H9 (cell line): ENCODE data around the gene AREG. TPM values are rescaled to one million over a fixed set of nuclear protein-coding genes. Genes with fewer than 3 reads are reported as not detected.
A peak's percentile ranks its signal among the peaks of the same experiment; 100 is the strongest.

ENCODE experiments used
- DNase-seq: peaks from one replicate; pipeline ENCODE4 v3.0.0-alpha.2; 2017
- H2AFZ ChIP-seq: one replicate; pipeline ENCODE4 v1.6.1; 2013; ENCODE audit warnings: mild to moderate bottlenecking, low read length, control low read depth, moderate library complexity
- H2AK5ac ChIP-seq: 2 replicates; pipeline ENCODE4 v1.6.1; 2013; ENCODE audit warnings: low read length, control low read depth, mixed read lengths; ENCODE audit not compliant: insufficient read length
- H2BK120ac ChIP-seq: one replicate; pipeline ENCODE4 v1.6.1; 2013; ENCODE audit warnings: low read depth, mild to moderate bottlenecking, low read length, control low read depth, inconsistent platforms; ENCODE audit not compliant: poor library complexity, severe bottlenecking
- H2BK12ac ChIP-seq: 2 replicates; pipeline ENCODE4 v1.6.1; 2013; ENCODE audit warnings: low read length, control low read depth, mixed read lengths, low read depth; ENCODE audit not compliant: insufficient read length
- H2BK15ac ChIP-seq: 2 replicates; pipeline ENCODE4 v1.6.1; 2013; ENCODE audit warnings: low read depth, low read length, control low read depth
- H2BK20ac ChIP-seq: one replicate; pipeline ENCODE4 v1.6.1; 2013; ENCODE audit warnings: low read depth, mild to moderate bottlenecking, low read length, control low read depth, inconsistent platforms; ENCODE audit not compliant: poor library complexity, severe bottlenecking
- H2BK5ac ChIP-seq: 2 replicates; pipeline ENCODE4 v1.6.1; 2013; ENCODE audit warnings: low read length, control low read depth, mixed read lengths; ENCODE audit not compliant: insufficient read length
- H3K14ac ChIP-seq: 2 replicates; pipeline ENCODE4 v1.6.1; 2013; ENCODE audit warnings: low read length, control low read depth; ENCODE audit not compliant: insufficient read depth
- H3K18ac ChIP-seq: 2 replicates; pipeline ENCODE4 v1.6.1; 2013; ENCODE audit warnings: low read depth, mild to moderate bottlenecking, mixed read lengths, low read length, control low read depth; ENCODE audit not compliant: insufficient read length
- H3K23ac ChIP-seq: 2 replicates; pipeline ENCODE4 v1.6.1; 2013; ENCODE audit warnings: low read length, control low read depth, mixed read lengths, low read depth; ENCODE audit not compliant: insufficient read length
- H3K23me2 ChIP-seq: 2 replicates; pipeline ENCODE4 v1.6.1; 2013; ENCODE audit warnings: low read depth, mild to moderate bottlenecking, mixed read lengths, low read length, control low read depth; ENCODE audit not compliant: insufficient read length, poor library complexity, severe bottlenecking
- H3K27ac ChIP-seq: 2 replicates; pipeline ENCODE4 v1.5.1; 2013; ENCODE audit warnings: low read length, control low read depth, mixed read lengths, low read depth; ENCODE audit not compliant: insufficient read length
- H3K27me3 ChIP-seq: 2 replicates; pipeline ENCODE4 v1.6.1; 2013; ENCODE audit warnings: low read length, control low read depth, inconsistent platforms; ENCODE audit not compliant: insufficient read depth
- H3K4ac ChIP-seq: 2 replicates; pipeline ENCODE4 v1.6.1; 2013; ENCODE audit warnings: low read depth, mild to moderate bottlenecking, control low read depth, inconsistent platforms, low read length, moderate library complexity
- H3K4me1 ChIP-seq: 2 replicates; pipeline ENCODE4 v1.6.1; 2013; ENCODE audit warnings: low read length, control low read depth, inconsistent platforms; ENCODE audit not compliant: insufficient read depth
- H3K4me2 ChIP-seq: 2 replicates; pipeline ENCODE4 v1.6.1; 2013; ENCODE audit warnings: low read length, control low read depth, mixed read lengths; ENCODE audit not compliant: insufficient read length, insufficient read depth
- H3K56ac ChIP-seq: 2 replicates; pipeline ENCODE4 v1.6.1; 2013; ENCODE audit warnings: low read depth, mild to moderate bottlenecking, mixed read lengths, low read length, control low read depth; ENCODE audit not compliant: insufficient read length
- H3K79me1 ChIP-seq: 2 replicates; pipeline ENCODE4 v1.6.1; 2013; ENCODE audit warnings: low read depth, mild to moderate bottlenecking, moderate library complexity, low read length, control low read depth, inconsistent platforms; ENCODE audit not compliant: insufficient read depth, poor library complexity, severe bottlenecking
- H3K79me2 ChIP-seq: 2 replicates; pipeline ENCODE4 v1.6.1; 2013; ENCODE audit warnings: low read length, control low read depth, inconsistent platforms; ENCODE audit not compliant: insufficient read depth
- H3K9ac ChIP-seq: 2 replicates; pipeline ENCODE4 v1.6.1; 2013; ENCODE audit warnings: low read length, control low read depth, mixed read lengths; ENCODE audit not compliant: insufficient read length; ENCODE audit errors: extremely low read depth
- H3K9me3 ChIP-seq: one replicate; pipeline ENCODE4 v1.6.1; 2013; ENCODE audit warnings: low read depth, low read length, inconsistent platforms; ENCODE audit not compliant: control insufficient read depth
- H3T11ph ChIP-seq: one replicate; pipeline ENCODE4 v1.6.1; 2013; ENCODE audit warnings: mild to moderate bottlenecking, low read length, control low read depth, inconsistent platforms
- H4K20me1 ChIP-seq: one replicate; pipeline ENCODE4 v1.6.1; 2013; ENCODE audit not compliant: control insufficient read depth, insufficient read length, insufficient read depth
- H4K5ac ChIP-seq: 2 replicates; pipeline ENCODE4 v1.6.1; 2013; ENCODE audit warnings: low read depth, mild to moderate bottlenecking, mixed read lengths, low read length, control low read depth; ENCODE audit not compliant: insufficient read length
- H4K8ac ChIP-seq: replicated peaks from 2 replicates; pipeline ENCODE4 v1.6.1; 2013; ENCODE audit warnings: low read length, control low read depth, mixed read lengths, low read depth; ENCODE audit not compliant: insufficient read length
- H4K91ac ChIP-seq: 2 replicates; pipeline ENCODE4 v1.6.1; 2013; ENCODE audit warnings: low read depth, mild to moderate bottlenecking, moderate library complexity, mixed read lengths, low read length, control low read depth; ENCODE audit not compliant: insufficient read length
- H3K27ac Mint-ChIP-seq, 3 experiments: 2 replicates in 2 of 3; 3 replicates in 1 of 3; pipeline ENCODE4 v1.8.0; 2020 to 2021; ENCODE audit warnings: mixed read lengths in 3 of 3, mild to moderate bottlenecking in 1 of 3, moderate library complexity in 1 of 3
- H3K27me3 Mint-ChIP-seq: 2 replicates; pipeline ENCODE4 v1.8.0; 2021; ENCODE audit warnings: low read depth, mild to moderate bottlenecking, moderate library complexity, mixed read lengths
- H3K36me3 Mint-ChIP-seq, 3 experiments: 2 replicates in 2 of 3; 3 replicates in 1 of 3; pipeline ENCODE4 v1.8.0; 2020 to 2021; ENCODE audit warnings: low read depth in 3 of 3, mixed read lengths in 3 of 3; ENCODE audit not compliant: insufficient read depth in 1 of 3
- H3K4me1 Mint-ChIP-seq, 2 experiments: 2 replicates each; pipeline ENCODE4 v1.8.0; 2020; ENCODE audit warnings: mixed read lengths in 2 of 2
- H3K4me3 Mint-ChIP-seq, 2 experiments: 2 replicates in 1 of 2; 3 replicates in 1 of 2; pipeline ENCODE4 v1.8.0; 2020 to 2021; ENCODE audit warnings: mild to moderate bottlenecking in 2 of 2, mixed read lengths in 2 of 2, moderate library complexity in 1 of 2
- H3K9me3 Mint-ChIP-seq, 2 experiments: 2 replicates in 1 of 2; 3 replicates in 1 of 2; pipeline ENCODE4 v1.8.0; 2020; ENCODE audit warnings: mild to moderate bottlenecking in 2 of 2, mixed read lengths in 2 of 2, moderate library complexity in 1 of 2
- WGBS: extraction: QIAGEN DNeasy Blood & Tissue Kit; methylation state at CpG from one replicate; pipeline ENCODE4 v1.1.7; 2013; ENCODE audit warnings: missing lambda C conversion rate, low lambda C conversion rate, mixed read lengths; ENCODE audit not compliant: insufficient read length; ENCODE audit errors: extremely low coverage; 5-methylcytosine and 5-hydroxymethylcytosine counted together
- total RNA-seq: library from RNA; stranded (reverse); gene quantifications from 2 replicates; pipeline ENCODE4 v1.2.1, GENCODE V29; 2021
- TF ChIP-seq, protein P1 (sequence below): fragments of 200-600 bp; sonication (generic); conservative IDR thresholded peaks from 3 replicates; pipeline ENCODE4 v1.8.0; 2021; ENCODE audit warnings: antibody characterized with exemption, mild to moderate bottlenecking

The AREG gene
- total RNA-seq, 1 experiment from 2014 or later, result 0.28 TPM

DNA sequence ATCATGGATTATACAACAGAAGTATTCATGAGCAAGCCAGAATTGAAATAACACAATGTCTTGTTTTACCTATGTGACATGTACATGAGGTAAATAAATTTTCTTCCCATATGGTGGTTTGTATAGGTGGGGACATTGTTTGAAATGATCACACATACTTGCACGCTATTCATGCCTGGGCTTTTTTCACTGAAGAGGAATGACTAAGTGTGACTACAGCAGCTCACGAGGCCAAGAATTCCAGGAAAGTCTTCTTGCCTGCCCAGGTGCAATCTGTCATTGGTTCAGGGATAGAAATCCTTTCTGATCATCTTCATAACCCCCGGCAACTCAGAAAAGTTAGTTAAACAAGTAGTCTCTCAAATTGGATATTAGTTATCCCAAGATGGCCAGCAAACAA is 36.3 kb upstream of the AREG start:
- no peak overlapping the region for H4K8ac ChIP-seq
- H3K36me3 Mint-ChIP-seq, result no peaks in the 10 kb centered on the region
- H3K27me3 Mint-ChIP-seq, result no peaks in the 10 kb centered on the region; the same call in 1 of the 2 replicates
- no peak overlapping the region for H3K14ac ChIP-seq
- H3K56ac ChIP-seq, result no peak overlapping the region
- no peak overlapping the region for H3K27ac ChIP-seq
- H3K9me3 Mint-ChIP-seq, result no peaks in the 10 kb centered on the region
- no peak overlapping the region for H2BK20ac ChIP-seq
- H3K27ac Mint-ChIP-seq, result peak overlapping the region in 1 of 3 experiments; percentile 45; a peak in 1 of 7 replicates
- no peaks in the 10 kb centered on the region for H4K20me1 ChIP-seq
- H3K27me3 ChIP-seq, result no peaks in the 10 kb centered on the region
- no peaks in the 10 kb centered on the region for H3K23me2 ChIP-seq
- H3K23ac ChIP-seq, result no peak overlapping the region
- TF ChIP-seq, protein P1, sequence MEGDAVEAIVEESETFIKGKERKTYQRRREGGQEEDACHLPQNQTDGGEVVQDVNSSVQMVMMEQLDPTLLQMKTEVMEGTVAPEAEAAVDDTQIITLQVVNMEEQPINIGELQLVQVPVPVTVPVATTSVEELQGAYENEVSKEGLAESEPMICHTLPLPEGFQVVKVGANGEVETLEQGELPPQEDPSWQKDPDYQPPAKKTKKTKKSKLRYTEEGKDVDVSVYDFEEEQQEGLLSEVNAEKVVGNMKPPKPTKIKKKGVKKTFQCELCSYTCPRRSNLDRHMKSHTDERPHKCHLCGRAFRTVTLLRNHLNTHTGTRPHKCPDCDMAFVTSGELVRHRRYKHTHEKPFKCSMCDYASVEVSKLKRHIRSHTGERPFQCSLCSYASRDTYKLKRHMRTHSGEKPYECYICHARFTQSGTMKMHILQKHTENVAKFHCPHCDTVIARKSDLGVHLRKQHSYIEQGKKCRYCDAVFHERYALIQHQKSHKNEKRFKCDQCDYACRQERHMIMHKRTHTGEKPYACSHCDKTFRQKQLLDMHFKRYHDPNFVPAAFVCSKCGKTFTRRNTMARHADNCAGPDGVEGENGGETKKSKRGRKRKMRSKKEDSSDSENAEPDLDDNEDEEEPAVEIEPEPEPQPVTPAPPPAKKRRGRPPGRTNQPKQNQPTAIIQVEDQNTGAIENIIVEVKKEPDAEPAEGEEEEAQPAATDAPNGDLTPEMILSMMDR, result no peak
- no peaks in the 10 kb centered on the region; the same call in 1 of the 2 replicates for H3K4me1 ChIP-seq
- no CpG with 5 or more reads among the region's 3 CpGs for WGBS
- no peak overlapping the region for H3K4ac ChIP-seq
- H4K91ac ChIP-seq, result no peak overlapping the region
- no peaks in the 10 kb centered on the region for H3K79me1 ChIP-seq
- H2AFZ ChIP-seq, result no peak overlapping the region
- H2BK5ac ChIP-seq, result no peak overlapping the region
- H3K9me3 ChIP-seq, result no peaks in the 10 kb centered on the region
- no peak overlapping the region for H2BK15ac ChIP-seq
- peaks cover 12 to 13% of the 10 kb centered on the region in 2 experiments; a peak in 3 of 4 replicates for H3K4me1 Mint-ChIP-seq
- no peak overlapping the region for H3K4me2 ChIP-seq
- no peak overlapping the region for H3T11ph ChIP-seq
- H2BK120ac ChIP-seq, result no peak overlapping the region
- no peaks in the 10 kb centered on the region for H3K79me2 ChIP-seq
- no peak overlapping the region for H3K4me3 Mint-ChIP-seq
- no peak overlapping the region for H3K9ac ChIP-seq
- H2AK5ac ChIP-seq, result no peak overlapping the region
- no peak overlapping the region for H2BK12ac ChIP-seq
- no peak overlapping the region for H4K5ac ChIP-seq
- no peak for DNase-seq
- H3K18ac ChIP-seq, result no peak overlapping the region
